Stimulated activated CD4-positive, alpha-beta T cell treated with anti-CD3 and anti-CD28 coated beads, Interleukin-15, amount 100 ng/mL, for 48 hours (primary cell): Measurements from ENCODE around the gene ADCY5.

Experiments
- DNase-seq, 2 donors: peaks; one replicate each; pipeline ENCODE4 v3.0.0-alpha.2; 2020; ENCODE audit warnings: low read depth in 2 of 2

ADCY5 gene

DNA sequence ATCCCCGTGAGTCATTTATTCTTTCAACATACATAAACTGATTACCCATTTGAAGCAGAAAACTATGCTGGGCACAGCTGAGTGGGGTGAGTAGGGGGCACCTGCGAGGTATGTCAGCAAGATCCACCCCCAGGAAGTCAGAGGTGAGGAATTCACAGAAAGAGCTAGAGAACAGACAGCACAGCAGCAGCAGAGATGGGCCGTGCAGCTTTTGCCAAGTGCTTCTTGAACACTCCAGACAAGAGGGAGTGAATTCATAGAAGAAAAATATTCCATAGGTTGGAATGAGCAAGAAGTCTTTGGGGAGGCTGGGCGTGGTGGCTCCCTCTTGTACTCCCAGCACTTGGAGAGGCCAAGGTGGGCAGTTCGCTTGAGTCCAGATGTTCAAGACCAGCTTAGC is 9.4 kb upstream of the ADCY5 start:
- no peak for DNase-seq

DNA sequence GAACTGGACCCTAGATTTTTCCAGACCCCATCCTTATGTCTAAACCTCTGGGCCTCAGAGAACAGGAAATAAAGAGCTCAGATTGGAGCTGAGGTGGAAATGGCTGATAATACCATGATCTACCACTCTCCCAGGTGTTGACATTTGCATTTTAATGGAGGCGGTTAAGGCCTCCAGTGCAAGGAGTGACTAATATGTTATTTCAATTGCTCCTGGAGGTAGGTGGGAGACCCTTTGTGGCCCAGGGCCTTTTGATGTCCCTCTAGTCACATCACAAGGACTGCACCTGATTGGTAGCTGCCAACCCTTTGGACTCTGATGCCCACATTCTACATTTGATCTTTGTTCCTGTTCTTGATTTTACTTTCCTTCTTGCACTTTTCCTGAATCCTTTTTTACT is 9.0 kb upstream of the ADCY5 start:
- no peak for DNase-seq

DNA sequence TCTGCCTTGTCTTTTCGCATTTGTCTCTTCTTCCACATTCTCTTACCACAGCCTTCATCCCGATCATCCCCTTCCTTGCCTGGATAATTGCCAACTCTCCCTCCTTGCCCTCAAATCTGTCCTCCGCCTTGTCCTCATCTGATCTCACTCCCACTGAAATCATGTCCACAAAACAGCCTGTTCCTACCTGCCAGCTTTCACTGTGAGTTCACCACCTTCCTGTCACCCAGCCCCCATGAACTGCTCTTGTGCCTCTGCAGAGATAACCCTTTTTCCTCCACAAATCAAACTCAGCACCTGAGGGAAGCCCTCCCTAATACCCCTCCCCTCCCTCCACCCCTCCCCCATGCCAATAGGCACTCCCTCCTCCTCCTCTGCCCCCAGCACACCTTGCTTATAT is 4.8 kb upstream of the ADCY5 start:
- DNase-seq, result no peak

DNA sequence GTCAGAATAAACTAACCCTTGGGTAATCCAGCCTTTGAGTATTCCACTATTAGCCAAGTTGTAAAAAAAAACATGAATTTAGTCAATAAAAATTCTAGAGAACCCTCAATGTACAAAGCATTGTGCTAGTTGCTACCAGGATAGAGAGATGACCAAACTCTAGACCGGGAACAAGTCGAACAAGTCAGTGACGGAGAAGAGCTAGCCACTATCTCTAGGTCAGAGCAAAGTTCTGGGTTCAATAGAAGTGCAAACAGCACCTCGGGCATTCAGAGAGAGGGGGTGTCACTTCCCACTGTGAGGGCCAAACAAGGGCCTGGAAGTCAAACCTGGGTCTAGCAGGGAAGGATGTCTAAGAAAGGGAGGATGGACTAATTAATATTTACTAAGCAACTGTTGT is 2.3 kb upstream of the ADCY5 start:
- no peak for DNase-seq

DNA sequence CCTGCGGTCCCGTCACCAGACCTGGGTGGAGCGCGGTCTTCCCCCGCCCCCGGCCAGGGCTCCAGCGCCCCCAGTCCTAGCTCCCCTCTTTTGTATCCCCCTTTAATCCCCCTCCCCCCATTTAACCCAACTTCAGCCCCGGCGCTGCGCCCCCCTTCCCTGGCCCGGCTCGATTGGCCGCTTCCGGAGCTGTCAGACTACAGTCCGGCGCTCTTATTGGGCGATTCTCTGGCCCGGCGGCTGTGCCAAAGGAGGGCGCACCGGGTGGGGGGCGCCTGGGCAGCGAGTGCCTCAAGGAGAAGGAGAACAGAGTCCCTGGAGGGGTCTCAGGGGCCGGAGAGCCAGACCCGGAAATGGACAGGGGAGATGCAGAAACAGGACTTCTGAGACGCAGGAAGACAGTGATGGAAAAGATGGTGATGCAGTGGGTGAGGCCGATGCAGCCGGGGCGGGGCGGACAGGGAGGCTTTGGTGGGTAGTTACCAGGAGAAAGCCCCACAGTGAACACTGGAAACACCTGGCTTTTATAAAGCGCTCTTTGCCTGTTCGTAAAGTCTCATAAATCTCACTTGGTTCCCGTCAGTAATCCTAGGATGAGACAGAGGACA is 1.2 kb upstream of the ADCY5 start:
- DNase-seq, result no peak

DNA sequence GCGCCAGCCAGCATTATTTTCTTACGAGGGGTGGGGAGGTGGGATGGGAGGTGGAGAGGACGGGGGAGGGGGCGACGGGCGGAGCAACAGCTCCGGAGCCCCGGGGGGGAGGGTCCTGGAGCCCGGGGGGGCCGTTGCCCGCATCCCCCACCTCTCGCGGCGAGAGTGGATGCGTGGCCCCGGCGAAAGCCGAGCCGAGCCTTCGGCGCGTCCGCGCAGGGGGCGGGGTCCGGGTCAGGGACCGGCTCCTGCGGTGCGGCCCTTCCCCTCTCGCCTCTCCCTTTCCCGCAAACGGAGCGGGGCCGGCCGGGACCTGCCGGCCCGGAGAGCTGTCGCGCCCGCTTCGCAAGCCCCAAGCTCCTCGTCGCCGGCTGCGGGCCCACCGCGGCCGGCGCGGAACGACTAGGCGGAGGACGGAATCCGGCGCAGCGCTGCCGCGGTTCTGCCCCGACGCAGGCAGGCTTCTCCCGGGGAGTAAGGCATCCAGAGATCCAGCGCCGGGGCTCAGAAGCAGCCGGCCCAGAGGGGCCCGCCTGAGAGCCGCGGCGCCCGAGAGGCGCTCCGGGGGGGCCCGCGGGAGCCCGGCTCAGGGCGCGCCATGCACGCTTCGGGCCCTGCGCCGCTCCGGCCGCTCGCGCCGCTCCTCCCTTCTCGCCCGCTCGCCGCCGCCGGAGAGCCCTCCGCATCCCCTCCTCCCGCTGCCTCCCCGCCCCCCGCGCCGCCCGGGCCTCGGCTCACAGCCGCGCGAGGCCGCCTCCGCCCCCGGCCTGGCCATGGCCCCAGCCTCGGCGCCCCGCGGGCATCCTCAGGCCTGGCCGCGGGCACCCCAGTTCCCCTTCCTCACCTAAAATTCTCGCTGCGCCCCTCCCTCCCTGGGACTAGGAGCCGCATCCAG is 459 bp upstream of the ADCY5 start:
- no peak for DNase-seq

DNA sequence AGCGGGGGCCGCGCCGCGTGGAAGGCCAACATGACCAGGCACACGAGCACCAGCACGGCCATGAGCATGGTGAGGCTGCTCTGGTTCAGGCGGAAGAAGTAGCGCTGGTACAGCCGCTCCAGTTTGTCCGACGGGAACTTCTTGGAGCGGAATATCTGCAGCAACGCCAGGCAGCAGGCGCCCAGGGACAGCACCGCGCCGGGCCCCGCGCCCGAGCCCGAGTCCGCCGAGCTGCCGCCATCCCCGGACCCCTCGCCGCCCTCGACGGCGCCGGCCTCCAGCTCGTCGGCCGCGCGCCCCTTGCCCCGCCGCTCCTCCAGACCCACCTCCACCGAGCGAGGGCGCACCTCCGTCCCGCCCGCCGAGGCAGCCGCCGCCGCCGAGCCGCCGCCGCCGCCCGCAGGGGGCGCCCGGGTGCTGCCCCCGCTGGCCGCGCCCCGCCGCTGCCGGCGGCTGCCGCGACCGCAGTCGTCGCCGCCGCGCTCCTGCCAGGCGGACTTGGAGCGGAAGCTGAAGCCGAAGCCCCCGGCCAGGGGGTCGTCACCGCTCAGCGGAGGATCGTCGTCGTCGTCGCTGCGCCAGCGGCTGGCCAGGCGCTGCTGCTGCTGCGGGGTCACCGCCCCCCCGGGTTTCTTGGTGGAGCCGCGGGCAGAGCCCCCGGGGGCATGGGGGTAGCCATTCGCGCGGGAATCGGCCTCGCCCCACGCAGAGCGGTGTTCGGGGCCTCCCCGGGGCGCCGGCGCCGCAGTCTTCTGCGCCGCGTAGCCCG is 957 bp downstream of the ADCY5 start:
- peak in 1 of 2 donors; percentile 18 for DNase-seq

DNA sequence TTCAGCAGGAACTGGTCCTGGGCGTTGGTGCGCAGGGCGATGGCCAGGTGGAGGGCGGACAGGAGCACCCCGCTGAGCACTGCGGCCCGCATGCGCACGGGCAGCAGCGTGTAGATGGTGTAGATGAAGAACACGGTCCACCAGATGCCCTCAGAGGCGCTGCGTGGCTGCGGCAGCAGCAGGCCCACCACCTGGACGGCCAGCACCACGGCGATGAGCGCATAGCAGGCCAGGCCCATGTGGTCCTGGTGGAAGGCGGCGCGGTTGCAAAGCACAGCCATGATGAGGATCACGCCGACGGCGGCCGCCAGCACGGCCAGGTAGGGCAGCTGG is 1.5 kb downstream of the ADCY5 start:
- DNase-seq, result no peak

DNA sequence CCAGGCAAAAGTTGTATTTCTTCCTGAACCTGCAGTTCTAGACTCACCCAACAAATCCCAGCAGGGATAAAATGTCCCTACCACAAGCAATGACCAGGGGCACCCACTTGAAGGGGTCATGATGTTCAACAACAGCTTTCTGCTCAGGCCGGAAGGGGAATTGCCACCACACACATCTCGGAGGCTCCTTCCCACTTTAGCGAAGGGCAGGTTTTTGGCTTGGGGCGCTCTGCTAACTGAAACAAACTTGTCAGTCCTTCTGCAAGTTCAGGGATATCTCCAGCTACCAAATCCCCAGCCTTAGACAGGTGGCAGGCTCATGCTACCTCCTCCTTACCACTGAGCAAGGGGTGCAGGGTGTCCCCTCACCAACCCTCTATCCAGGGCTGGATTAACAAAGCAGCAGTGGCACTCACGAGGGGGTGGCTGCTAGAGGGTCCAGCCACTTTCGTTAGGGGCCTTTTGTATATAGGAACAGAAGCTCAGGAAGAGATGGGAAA is 2.2 kb downstream of the ADCY5 start:
- no peak for DNase-seq

DNA sequence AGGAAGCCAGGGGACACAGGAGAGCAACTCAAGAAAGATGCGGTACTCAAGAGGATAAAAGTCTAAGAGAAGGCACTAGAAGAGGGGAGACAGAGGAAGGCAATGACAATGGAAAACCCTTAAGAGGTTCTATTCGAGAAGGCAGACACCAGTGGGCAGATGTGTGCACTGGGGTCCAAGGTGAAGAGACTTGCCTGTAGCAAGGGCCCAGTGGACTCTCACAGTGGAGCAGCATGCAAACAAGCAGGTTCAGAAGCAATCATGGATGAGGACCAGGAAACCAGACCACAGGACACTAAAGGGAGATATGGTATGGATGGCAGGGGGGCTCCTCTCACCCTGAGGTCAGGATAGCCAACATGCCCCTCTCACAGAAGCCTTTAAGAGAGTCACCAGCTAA is 2.7 kb downstream of the ADCY5 start:
- no peak for DNase-seq

DNA sequence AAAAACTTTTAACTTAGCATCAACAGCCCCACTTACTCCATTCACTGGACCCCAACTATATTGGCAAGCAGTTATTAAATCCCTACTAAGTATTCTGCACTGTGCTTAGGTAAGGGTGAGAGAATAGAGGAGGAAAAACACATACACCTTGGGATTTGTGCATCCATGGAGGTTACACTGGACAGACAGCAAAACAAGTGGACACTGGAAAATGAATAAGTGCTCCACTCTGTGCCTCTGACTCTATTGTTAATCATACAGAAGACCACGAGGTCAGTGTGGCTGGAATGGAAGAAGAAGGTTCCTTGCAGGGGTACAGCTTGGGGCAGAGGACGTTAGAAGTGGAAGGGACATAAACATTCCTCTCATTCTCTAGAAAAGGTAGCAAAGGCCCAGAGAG is 3.2 kb downstream of the ADCY5 start:
- DNase-seq, result no peak

DNA sequence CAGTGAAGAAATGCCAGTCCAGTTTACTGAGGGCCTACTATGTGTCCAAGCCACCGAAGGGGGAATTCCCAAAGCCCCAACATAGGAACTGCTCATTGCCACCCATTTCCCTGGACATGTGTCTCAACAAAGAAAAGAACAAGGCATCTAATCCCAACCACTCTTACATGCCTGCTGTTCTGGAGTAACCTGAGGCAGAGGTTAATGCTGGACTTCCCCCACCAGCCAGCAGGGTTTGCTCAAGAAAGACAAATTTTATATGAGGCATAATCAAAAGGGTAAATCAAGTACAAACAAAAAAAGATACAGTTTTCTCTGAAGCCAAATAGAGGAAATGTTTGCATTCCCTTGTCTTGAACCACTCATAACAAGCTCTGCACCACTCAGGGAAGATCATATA is 4.1 kb downstream of the ADCY5 start:
- DNase-seq, result no peak

DNA sequence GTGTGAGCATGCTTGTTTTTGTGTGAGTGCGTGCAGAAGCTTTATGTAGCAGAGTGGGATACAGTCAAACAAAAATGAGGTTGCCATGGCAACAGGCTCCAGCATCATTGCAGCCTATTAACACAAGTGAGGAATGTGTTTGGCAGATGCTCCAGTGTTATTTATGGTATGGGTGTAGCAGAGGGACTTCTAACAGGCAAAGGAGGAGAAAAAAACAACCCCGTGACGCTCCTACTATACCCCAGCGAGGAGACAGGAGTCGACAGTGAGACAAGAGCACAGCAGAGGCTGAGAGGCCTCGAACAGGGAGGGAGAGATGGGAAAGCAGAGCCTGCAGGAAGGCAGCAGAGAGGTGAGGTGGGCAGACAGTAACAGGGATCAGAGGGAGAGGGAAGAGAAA is 4.9 kb downstream of the ADCY5 start:
- DNase-seq, result no peak

DNA sequence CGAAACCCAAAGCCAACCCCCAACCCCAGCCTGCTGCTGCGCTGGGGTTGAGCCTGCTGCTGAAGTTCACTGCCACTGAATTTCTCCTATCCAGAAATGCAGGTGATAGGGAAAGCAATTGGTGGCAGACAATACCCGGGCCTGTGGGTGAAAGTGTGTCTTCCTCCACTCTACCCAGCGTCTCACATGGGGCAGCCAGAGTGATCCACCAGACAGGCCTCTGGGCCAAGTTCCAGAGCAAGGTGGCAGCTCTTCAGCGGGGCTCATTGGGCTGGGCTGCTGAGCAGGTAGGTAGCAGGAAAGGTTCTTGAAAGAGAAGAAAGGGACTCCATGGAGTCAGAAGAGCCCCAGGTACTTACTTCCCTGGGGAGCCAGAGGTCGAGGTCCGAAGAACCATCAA is 6.0 kb downstream of the ADCY5 start:
- DNase-seq, result no peak

DNA sequence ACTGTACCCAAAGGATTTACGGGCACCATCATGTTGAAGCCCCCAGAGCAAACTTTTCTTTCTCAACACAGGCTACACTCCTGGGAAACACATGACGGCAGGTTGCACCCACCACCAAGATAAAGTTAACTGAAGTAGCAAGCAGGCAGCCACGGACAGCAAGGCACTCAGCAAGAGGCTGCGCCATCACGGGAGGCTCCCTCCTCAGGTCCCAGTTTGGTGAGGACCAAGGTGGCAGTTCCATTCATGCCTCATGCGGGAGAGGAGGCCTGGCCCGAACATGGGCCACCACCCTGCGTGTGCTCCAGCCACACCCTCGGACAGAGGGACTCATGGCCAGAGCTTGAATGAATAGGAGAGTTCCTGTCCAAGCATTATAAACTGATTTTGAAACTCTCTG is 6.8 kb downstream of the ADCY5 start:
- no peak for DNase-seq

DNA sequence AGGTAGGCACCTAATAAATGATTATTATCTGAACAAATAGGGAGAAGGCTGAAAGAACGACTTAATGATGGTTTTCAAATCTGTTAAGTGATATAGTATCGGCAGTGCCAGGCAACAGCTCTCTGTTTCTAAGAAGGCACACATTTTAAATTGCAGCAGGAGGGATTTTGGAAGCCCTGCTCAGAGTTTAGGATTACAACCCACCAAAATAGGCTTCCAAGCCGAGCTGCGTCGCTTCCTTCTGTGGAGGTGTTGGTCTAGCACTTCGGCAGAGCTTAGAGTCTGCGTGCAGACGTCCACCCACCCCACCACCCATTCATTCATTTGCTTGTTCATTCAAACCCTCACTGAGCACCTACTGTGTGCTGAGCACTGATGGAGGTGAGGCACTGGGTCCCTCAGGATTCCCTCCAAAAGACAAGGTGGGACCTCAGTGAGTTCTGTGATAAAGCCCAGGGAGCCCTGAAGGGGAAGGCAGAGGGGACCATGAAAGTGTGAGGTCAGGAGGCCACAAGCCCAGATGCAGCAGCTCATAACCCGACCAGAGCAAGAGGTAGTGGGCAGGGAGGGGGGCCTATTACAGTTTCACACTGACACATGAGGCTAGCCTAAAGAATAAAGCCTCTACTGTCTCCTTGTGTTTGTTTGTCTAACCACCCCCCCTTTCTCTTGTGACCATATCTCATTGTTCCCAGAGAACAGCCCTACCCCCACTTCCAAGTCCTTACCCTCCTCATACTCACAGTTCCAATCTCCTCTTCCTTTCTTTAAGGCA is 8.9 kb downstream of the ADCY5 start:
- no peak for DNase-seq

DNA sequence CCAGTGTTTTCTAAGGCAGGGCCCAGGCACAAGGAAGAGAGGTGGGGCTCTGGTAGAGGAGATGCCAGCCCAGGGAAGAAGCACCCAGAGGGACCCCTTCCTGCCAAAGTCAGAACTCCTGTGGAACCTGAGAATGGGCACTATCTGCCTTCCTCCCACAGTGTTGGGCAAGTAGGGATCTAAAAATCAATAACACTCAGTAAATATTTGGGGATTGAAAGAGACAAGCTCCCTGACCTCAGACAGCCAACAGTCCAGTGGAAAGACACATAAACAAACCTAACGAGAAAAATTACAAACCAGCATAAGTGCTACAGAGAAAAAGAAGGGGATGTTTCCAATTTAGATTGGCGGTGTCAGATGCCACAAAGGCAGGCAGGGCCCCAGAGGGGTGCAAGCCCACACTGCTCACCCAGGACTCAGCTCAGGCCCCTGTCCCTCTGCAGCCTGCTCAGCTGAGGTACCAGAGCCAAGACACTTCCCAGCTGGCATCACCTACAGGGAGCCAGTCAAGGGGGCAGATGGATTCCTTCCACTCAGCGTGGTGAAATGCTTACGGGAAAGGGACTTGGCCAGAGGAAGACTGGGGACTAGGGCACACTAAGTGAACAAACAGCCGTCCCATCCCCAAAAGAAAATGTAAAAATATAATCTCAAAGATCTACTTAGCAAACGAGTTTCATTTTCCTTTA is 15.9 kb downstream of the ADCY5 start:
- DNase-seq, result no peak

DNA sequence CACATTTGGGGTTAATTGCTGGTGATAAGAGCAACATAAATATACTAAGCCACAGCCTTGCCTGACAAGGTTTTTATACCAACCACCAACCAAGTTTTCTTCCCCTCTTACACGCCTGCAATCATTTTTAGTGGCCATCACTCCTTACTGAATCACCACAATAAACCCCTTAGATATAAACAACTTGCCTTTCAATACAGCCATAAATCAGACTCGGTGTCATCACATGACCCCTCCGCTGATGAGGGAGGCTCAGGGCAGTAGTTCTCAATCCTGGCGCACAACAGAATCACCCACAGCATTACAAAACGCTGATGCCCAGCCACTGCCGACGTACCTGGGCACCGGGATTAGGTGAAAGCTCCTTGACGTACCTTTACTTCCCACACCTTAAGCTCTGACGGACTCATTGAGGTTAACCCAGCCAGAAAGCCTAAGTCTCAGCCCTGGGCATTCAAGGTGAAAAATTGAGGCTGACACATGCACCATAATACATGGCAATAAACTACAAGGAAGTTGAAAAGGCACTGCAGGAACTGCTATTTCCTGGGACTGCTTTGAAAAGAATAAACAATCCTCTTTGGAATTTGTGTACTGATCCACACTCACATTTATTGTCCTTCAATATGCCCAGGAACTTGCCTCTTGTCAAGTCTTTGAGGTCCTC is 17.1 kb downstream of the ADCY5 start:
- no peak for DNase-seq

DNA sequence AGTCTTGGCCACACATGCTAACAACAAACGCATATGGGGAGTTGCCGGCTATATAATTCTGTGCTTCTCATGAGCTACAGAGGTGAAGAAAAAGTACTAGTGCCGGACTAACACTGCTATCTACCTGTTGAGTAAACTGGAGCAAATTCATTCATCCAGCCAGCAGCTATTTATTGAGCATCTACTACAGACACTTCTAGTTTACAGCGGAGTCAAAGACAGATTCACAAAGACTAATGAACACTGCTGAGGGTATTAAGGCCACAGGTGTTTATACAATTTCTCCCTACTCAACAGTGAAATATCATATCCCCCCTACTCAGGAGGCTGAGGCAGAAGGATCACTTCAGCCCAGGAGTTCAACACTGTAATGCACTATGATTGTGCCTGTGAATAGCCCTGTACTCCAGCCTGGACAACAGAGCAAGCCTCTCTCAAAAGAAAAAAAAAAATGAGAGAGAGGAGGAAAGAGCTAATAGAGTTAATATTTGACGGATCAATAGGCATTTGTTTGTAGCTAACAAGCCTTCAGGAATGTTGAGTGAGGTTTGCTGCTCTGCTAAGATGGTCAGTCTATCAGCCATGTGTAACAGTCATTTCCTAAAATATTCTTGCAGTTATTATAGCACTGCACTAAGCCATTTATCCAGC is 17.8 kb downstream of the ADCY5 start:
- DNase-seq, result no peak

DNA sequence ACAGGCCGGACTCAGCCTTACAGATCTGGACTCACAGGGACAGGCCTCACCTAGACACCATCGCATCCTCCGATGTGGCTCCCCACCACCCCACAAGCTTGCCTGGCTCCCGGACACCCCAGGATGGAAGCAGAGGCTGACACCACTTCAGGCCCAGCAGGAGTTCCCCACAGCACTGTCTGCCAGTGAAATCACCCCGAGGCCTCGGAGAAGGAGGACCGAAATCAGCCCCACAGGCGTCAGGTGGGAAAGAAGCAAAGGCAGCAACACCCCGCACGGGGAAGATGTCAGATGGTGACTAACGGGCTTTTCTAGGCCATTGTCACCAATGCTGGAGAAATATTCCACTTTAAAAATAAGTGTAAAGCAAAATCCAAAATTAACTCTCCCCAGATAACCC is 18.6 kb downstream of the ADCY5 start:
- no peak for DNase-seq
